ENCODE measurements around the gene PTPRG.

- TF ChIP-seq EZH2phosphoT487 (IDR thresholded peaks at IDR 0.05; ENCODE audit: insufficient read depth, low read depth): no peak
- TF ChIP-seq EZH2 (IDR thresholded peaks at IDR 0.05; ENCODE audit: insufficient read depth, poor library complexity, severe bottlenecking): no peak
These were observed 768.6 kb downstream of the PTPRG start for GRCh38 chr3:62329971-62330370.

Measured in GM23248 (cell line).